LNCaP clone FGC (cell line): ENCODE measurements around the gene MAML1.

Experiments used
- DNase-seq: peaks from one replicate; pipeline ENCODE4 v3.0.0-alpha.2; 2011; ENCODE audit warnings: low read depth
- H3K4me3 ChIP-seq: 2 replicates; pipeline ENCODE4 v1.5.1; 2011; ENCODE audit warnings: mild to moderate bottlenecking, low read depth, low read length, control low read depth
- CTCF ChIP-seq: IDR thresholded peaks from 2 replicates; pipeline ENCODE4 v1.5.1; 2012; ENCODE audit warnings: mild to moderate bottlenecking; ENCODE audit not compliant: control insufficient read depth, insufficient read depth; ENCODE audit errors: extremely low read depth

MAML1 gene

DNA sequence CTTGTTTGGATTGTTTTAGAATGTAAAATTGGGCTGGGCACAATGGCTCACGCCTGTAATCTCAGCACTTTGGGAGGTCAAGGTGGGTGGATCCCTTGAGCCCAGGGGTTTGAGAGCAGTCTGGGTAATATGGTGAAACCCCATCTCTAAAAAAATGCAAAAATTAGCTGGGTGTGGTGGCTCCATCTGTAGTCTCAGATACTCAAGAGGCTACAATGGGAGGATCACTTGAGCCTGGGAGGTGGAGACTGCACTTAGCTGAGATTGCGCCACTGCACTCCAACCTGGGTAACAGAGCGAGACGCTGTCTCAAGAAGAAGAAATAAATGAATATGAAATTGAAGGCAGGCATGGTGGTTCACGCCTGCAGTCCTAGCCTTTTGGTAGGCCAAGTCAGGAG lies 21.3 kb downstream of the MAML1 start:
- TF ChIP-seq CTCF, result no peak
- H3K4me3 ChIP-seq, result no peak overlapping the region
- DNase-seq, result no peak

DNA sequence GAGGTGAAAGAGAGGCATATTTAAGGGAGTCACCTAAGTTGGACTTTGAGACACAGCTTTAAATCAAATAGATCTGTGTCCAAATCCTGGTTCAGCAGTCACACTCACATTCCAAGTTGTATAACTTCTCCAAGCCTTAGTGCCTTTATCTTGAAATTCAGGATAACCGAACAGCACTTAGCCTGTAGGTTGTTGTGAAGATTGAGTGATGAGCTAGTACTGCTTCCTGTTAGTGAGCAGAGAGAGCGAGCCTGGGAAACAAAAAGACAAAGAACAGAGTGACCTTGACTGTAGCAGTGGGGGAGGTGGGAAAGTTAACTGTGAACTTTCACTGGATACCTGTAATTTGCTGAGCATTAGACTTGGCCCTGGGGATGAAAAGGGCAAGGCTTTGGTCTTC lies 22.4 kb downstream of the MAML1 start:
- no peak for DNase-seq
- no peak for TF ChIP-seq CTCF
- H3K4me3 ChIP-seq, result no peak overlapping the region

GRCh38 chr5:179758955-179759354 lies 26.3 kb downstream of the MAML1 start:
- TF ChIP-seq CTCF, result no peak
- no peak for DNase-seq
- no peak overlapping the region for H3K4me3 ChIP-seq

DNA sequence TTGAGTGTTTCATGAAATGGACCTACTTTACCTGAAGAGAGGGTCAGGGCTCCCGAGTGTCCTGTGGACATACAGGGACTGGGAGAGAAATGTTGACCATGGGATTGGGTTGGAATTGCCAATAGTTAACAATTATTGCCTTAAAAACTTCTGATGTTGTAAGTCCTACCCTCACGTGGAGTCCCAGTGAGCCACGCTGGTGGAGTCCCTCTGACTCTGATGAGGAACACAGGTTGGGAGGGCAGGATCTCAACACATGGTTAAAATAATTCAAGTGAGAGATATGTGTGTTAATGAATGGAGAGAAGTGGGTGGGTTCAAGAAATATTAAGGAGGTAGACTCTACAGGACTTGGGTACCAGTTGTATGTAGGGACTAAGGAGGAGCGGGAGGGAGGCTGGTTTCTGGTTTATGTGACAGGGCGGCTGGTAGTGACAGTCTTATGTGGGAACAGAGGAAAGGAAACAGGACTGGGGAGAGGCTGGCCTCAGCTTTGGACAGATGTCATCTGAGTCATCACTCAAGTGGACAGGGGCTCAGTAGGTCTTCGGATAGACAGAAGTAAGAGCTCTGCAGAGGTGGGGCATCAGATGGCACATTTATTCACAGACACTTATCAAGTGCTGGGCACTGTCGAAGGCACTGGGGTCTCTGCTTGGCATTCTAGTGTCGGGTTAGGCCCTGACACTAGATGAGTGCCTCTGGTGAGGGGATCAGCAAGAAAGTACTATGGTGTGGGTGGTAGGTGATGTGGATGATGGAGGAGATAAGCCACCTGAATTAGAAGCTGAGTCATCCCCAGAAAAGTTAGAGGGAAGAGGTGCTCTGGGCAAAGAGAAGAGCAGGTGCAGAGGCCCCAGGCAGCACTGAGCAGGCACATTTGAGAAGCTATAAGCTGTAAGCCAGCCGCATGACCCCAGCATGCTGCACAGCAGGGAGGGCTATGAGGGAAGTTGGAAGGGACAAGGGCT lies 27.2 kb downstream of the MAML1 start:
- no peak for TF ChIP-seq CTCF
- DNase-seq, result no peak
- no peak overlapping the region for H3K4me3 ChIP-seq

DNA sequence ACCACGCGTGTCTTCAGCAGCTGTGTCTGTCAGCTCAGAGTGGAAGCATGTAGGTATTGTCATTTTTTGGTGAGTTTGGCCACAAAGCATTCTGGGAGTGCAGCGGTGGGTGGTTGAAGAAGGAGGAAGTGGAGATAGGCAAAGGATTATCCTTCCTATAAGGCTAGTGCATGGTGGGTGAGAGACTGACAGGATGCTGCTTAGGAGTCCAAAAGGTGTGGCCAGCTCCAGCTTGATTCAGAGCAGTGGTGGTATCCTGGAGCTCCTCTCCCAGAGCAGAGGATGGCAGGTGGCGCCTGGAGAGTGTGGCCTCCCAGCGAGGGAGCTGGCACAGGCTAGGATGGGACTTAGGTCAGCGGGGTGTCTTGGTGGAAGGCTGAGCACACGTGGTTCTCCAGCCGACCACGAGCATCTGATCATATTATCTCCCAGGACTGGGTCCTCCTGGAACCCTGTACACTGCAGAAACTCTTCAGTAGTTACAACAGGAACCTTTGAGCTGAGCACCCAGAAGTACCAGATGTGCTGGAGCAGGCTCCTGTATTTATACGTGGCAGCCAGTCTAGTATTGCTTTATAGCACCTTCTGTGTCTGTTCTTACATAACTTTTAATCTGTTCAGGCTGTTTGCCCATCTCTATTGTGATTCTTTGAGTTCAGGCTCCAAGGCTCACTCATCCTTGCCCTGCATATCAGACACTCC lies 29.6 kb downstream of the MAML1 start:
- no peak for DNase-seq
- no peak for TF ChIP-seq CTCF
- no peak overlapping the region for H3K4me3 ChIP-seq

DNA sequence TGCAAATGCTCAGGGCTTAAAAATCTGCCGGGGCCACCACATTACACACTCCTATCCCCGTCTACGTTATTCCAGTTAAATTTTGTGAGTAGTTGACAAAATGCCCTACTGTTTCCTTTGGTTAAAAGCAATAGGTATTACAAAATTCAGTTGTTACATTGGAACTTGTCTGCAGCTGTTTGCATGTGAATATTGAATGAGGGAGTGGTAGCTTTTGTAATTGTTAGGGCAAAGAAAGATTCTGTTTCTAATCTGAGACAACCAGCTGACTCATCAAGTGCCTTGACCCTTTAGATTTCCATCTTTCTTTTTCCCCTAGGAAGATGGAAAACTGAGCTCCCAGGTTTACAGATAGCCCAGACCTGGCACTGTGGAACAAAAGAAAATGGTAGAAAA lies 30.2 kb downstream of the MAML1 start:
- H3K4me3 ChIP-seq, result no peak overlapping the region
- DNase-seq, result no peak
- TF ChIP-seq CTCF, result no peak
